HG03025 (cell line): Measurements from ENCODE around the gene MTCL1.

ENCODE experiments used
- ATAC-seq: cut with Tn5 transposase; IDR thresholded peaks from one replicate; pipeline ENCODE4 v1.9.1; 2021; ENCODE audit warnings: mild to moderate bottlenecking, moderate library complexity; ENCODE audit not compliant: unreplicated experiment, low FRiP score

Gene MTCL1

DNA sequence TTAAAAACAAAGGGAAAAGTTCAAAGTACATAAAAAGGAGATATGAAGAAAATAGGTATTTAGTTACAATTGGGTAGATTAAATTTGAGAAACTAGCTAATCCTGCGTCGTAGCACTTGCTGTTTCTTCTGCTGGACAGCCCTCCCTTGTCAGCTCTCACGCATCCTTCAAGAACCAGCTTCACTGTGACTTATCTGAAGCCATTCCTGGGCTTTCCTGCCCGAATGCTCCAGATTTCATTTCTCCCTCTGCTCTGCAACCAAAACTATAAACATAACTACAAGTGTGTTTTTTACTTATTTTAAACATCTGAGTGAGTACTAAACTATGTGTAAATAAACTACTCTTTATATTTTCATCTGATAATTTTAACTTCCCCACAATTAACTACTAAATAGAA lies 149.2 kb downstream of the MTCL1 start:
- no peak for ATAC-seq

GRCh38 chr18:8854962-8855361 lies 149.6 kb downstream of the MTCL1 start:
- no peak for ATAC-seq

DNA sequence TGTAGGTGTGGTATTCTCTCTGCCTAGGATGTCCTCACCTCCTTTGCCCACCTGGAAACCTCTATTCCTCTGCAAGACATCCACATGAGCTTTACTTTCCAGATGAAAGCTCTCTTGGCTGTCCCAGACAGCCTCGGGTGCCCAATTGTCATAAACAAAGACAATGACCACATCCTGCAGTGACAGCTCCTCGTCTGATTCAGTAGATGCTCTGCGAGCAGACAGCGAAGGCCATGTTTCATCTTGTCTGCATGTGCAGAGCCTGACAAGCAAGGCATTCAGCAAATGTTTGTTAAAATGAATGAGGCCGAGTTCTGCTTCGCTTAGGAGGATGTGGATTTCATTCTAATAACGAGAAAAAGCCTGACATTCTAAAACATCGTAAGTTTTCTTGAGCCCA lies 150.9 kb downstream of the MTCL1 start:
- no peak for ATAC-seq

DNA sequence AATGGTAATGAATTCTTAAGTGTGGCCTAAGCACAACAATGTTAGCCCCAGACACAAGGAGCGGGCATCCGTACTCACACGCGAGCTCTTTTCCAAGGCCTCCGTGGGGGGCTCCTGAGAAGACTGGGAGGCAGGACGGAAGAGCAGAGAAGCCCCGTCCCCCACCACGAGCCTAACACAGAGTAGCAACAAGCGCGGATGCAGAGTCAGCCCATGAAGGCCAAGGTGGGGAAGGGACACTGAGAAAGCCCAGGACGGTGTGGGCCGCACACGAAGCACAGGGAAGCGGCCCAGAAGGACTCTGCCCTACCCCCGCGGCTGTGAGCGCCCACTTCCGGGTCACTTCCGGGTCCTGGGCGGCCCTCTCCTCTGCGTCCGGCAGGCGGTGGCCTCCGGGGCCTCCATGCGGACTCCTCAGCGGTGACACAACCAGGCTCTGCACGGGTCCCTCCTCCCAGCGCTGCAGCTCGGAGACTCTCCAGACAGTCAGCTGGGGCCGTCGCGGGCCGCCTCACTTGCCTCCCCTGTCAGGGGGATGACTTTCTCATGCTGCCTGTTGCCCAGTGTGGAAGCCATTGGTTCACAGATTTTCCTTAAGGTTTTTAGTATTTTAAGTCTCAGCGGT lies 151.5 kb downstream of the MTCL1 start:
- no peak for ATAC-seq

DNA sequence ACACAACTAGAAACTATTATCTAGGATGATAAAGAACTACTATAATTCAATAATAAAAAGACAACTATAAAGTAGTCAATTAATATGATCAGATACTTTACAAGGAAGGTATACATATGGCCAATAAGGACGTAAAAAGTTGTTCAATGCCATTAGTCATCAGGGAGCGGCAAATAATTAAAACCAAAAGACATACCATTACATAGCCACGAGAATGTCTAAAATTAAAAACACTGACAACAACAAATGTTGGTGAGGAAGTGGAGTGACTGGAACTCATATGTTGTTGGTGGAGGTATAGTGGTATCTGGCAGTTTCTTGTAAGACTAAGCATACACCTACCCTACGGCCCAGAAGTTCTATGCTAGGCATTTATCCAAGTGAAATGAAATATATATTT lies 152.4 kb downstream of the MTCL1 start:
- ATAC-seq = no peak

GRCh38 chr18:8858888-8859511 lies 153.6 kb downstream of the MTCL1 start:
- no peak for ATAC-seq

DNA sequence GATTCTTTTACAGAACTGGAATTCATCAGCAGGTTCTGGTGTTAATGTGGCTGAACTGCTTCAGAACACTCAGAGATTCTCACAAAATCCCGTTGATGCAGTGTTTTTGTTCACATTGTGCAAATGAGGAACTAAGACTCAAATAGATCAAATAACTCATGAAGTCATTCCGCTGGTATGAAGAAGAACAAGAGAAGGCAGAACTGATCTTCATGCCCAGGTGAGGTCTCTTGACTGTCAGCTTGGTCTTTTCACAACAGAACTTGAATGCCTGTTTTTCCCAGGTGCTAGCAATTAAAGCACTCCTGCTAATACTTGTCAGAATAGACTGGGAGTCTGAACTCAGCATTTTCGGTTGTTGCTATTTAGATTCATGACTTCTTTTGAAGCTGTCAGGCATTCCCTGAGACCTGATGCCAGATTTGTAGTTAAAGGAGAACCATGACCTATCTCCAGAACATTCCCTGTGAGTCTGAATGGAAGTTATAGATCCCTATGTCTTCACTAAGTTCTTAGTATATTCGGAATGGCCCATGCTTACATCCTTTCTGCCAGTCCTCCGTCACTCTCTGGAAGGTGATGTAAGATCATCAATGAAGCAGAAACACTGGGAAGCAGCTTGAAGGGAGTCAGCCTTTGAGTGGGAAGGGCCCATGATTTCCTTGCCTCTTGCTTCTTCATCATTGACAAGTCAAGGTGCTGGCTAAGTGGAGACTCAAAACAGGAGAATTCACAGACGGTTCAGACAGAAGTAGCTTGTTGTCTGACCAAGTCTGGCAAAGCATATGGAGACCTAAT lies 155.7 kb downstream of the MTCL1 start:
- ATAC-seq = no peak

- ATAC-seq = no peak
Observed at GRCh38 chr18:8863427-8863826, 158.1 kb downstream of the MTCL1 start.

DNA sequence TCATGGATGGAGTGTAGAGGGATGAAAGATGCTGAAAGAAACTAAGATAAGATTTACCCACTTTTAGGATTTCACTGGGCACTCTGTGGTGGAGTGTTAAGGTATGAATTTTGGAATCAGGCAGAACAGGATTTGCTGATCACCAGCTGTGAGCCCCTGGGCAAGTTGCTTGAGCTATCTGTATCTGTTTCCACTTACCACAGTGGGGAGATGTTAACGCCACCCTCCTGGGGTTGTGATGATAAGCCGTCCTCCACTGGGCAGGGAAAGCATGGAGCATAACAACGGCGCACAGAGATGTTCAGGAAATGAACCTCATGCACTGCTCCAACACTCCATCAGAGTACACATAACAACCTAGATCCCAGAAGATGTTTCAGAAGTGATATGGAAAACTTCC lies 160.6 kb downstream of the MTCL1 start:
- no peak for ATAC-seq

DNA sequence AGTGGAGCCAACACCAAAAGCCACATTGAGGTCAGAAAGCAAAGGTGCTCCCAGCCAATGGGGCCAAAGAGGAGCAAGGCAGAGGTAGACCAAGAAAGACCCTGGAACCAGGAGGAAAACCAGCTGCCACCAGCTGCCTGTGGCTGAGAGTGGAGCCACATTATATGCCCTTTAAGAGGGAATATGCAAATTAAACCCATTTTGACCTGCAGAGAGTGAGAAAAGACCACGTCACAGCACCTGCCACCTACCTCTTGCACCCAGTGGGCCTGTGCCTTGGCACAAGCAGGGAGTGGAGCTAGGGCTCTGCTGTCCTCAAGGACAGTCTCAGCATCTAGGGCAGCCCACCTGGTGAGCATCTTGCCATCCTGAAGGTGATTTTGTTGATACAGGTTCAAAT lies 161.3 kb downstream of the MTCL1 start:
- ATAC-seq = no peak

- no peak for ATAC-seq
Observed at GRCh38 chr18:8868276-8868675, 162.9 kb downstream of the MTCL1 start.

DNA sequence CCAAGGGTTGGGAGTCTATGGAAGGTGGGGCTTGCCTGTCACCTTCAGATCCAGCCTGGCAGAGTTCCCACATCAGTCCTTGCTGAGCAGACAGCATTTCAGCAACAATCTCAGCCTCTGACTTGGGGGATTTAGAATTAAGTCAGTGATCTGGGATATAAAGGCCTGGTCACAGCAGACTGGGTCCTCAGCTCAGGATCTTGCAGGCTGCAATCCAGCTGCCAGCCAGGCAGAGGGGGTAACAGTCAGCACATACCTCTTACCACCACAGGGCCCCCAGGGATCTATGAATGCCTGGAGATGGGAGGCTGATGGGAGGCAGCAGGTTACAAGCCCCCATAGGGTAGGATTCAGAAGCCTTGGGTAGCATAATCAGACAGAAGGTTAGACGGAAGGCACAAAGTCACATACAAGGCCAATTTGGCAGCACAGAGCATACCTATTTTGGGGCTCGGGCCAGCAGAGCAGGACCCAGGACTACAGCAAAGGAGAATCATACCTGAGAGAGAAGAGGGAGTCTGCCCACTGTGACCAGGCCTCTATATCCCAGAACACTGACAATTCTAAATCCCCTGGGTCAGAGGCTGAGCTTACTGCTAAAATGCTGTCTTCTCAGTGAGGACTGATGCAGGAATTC lies 163.5 kb downstream of the MTCL1 start:
- ATAC-seq = no peak

DNA sequence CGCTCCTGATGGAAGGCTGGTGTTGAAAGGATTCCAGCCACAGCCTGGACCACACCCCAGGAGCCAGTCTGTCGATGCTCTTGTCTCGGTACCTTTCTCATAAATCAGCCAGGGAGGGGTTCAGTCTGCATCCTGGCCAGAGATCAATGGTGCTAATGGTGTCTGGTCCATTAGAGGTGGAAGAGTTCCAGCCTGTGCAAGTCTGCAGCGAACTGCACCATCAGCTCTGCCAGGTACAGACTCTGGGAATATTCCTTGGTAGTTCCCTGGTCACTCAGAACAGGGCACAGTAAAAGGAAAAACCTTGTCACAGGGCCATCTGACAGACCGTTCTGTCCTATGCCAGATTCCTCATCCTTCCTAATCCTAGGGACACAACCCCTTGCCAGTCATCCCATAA lies 164.3 kb downstream of the MTCL1 start:
- ATAC-seq = no peak

DNA sequence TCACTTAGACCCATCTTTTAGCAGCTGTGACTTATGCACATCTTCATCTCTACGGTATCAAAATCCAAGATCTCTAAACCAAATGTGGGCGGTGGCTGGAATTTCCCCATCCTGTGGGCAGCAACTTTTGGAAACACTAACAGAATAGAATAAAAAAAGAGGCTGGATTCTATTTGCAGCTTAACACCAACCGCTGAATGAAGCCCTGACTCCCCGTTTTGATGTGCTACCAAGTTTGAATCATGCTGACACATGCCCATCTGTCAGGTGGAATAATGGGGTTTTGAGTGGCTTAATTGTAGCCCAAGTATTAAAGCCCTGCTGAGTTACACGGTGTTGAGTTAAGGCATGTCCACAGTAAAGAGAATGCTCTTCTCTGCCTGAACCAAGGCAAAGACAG lies 165.2 kb downstream of the MTCL1 start:
- ATAC-seq = no peak

- ATAC-seq = no peak
Observed at GRCh38 chr18:8871489-8871888, 166.1 kb downstream of the MTCL1 start.

GRCh38 chr18:8874872-8875271 lies 169.5 kb downstream of the MTCL1 start:
- ATAC-seq = no peak

GRCh38 chr18:8876887-8877286 lies 171.5 kb downstream of the MTCL1 start:
- no peak for ATAC-seq

- no peak for ATAC-seq
Observed at GRCh38 chr18:8881103-8881502, 175.7 kb downstream of the MTCL1 start.
